ENCODE measurements around the gene ZNF341. TPM values are rescaled to one million over a fixed set of nuclear protein-coding genes. Genes with fewer than 3 reads are reported as not detected.

Gene ZNF341
- polyA plus RNA-seq, 1 donor from 2014 or later = 1.2 TPM

GRCh38 chr20:33817411-33817810, 85.6 kb downstream of the ZNF341 start:
- Histone ChIP-seq H3K4me3 (ENCODE audit: low read length) (no peak overlapping the region), H3K9ac (ENCODE audit: low read length) (no peak overlapping the region), H3K4me2 (ENCODE audit: low read length) (no peak overlapping the region), H2AFZ (ENCODE audit: low read depth, low read length) (no peak overlapping the region), H3K9me2 (ENCODE audit: insufficient read depth, low read length) (no peaks in the 10 kb centered on the region), H3F3A (ENCODE audit: insufficient read depth, low read length, poor library complexity, severe bottlenecking) (no peaks in the 10 kb centered on the region), H3K27me3 (ENCODE audit: insufficient read depth, low read depth, low read length) (no peaks in the 10 kb centered on the region), H3K9me3 (ENCODE audit: low read length) (no peaks in the 10 kb centered on the region), H3K27ac (ENCODE audit: low read length) (no peak overlapping the region), H4K20me1 (ENCODE audit: insufficient read depth) (no peaks in the 10 kb centered on the region), H3K36me3 (ENCODE audit: insufficient read depth, low read length) (no peaks in the 10 kb centered on the region), H3K79me2 (replicated peaks; ENCODE audit: insufficient read depth, low read length) (peaks cover 45% of the 10 kb centered on the region)
- TF ChIP-seq MXI1 (conservative IDR thresholded peaks at IDR 0.05; ENCODE audit: poor library complexity, severe bottlenecking) = no peak
- no peak for TF ChIP-seq SMC3 (conservative IDR thresholded peaks at IDR 0.05; ENCODE audit: poor library complexity)
- TF ChIP-seq TAF1 (IDR thresholded peaks at IDR 0.05; ENCODE audit: low read depth) = no peak
- TF ChIP-seq POLR2AphosphoS5 (IDR thresholded peaks at IDR 0.05) = no peak
- no peak for TF ChIP-seq RAD21 (conservative IDR thresholded peaks at IDR 0.05)
- TF ChIP-seq EZH2 (IDR thresholded peaks at IDR 0.05; ENCODE audit: borderline replicate concordance, insufficient read depth, low read length, poor library complexity, severe bottlenecking) = no peak
- TF ChIP-seq EP300 (conservative IDR thresholded peaks at IDR 0.05; ENCODE audit: poor library complexity, severe bottlenecking) = no peak
- TF ChIP-seq REST (IDR thresholded peaks at IDR 0.05; ENCODE audit: borderline replicate concordance) = no peak
- no peak for TF ChIP-seq CTCF (IDR thresholded peaks at IDR 0.05; ENCODE audit: poor library complexity, severe bottlenecking)

- no peaks in the 10 kb centered on the region for H3F3A ChIP-seq (ENCODE audit: insufficient read depth, low read length, poor library complexity, severe bottlenecking)
- H2AFZ ChIP-seq (ENCODE audit: low read depth, low read length) = no peak overlapping the region
- H3K79me2 ChIP-seq (replicated peaks; ENCODE audit: insufficient read depth, low read length) = peaks cover 35% of the 10 kb centered on the region
- H3K4me2 ChIP-seq (ENCODE audit: low read length) = no peak overlapping the region
- no peaks in the 10 kb centered on the region for H3K9me3 ChIP-seq (ENCODE audit: low read length)
- TF ChIP-seq RAD21 (conservative IDR thresholded peaks at IDR 0.05) (no peak), MXI1 (conservative IDR thresholded peaks at IDR 0.05; ENCODE audit: poor library complexity, severe bottlenecking) (no peak), TAF1 (IDR thresholded peaks at IDR 0.05; ENCODE audit: low read depth) (no peak), POLR2AphosphoS5 (IDR thresholded peaks at IDR 0.05) (no peak), SMC3 (conservative IDR thresholded peaks at IDR 0.05; ENCODE audit: poor library complexity) (no peak), EP300 (conservative IDR thresholded peaks at IDR 0.05; ENCODE audit: poor library complexity, severe bottlenecking) (no peak), EZH2 (IDR thresholded peaks at IDR 0.05; ENCODE audit: borderline replicate concordance, insufficient read depth, low read length, poor library complexity, severe bottlenecking) (no peak)
- H3K27ac ChIP-seq (ENCODE audit: low read length) = no peak overlapping the region
- no peaks in the 10 kb centered on the region for H4K20me1 ChIP-seq (ENCODE audit: insufficient read depth)
- no peaks in the 10 kb centered on the region for H3K36me3 ChIP-seq (ENCODE audit: insufficient read depth, low read length)
- no peak overlapping the region for H3K4me3 ChIP-seq (ENCODE audit: low read length)
- no peaks in the 10 kb centered on the region for H3K9me2 ChIP-seq (ENCODE audit: insufficient read depth, low read length)
- no peak overlapping the region for H3K9ac ChIP-seq (ENCODE audit: low read length)
- no peaks in the 10 kb centered on the region for H3K27me3 ChIP-seq (ENCODE audit: insufficient read depth, low read depth, low read length)
These were observed 87.7 kb downstream of the ZNF341 start for GRCh38 chr20:33819456-33819855.

Measured in neural cell (in vitro differentiated cells).